ENCODE data around the gene PRKCE. TPM values are rescaled to one million over a fixed set of nuclear protein-coding genes. Genes with fewer than 3 reads are reported as not detected.

The PRKCE gene
- total RNA-seq, 5 donors from 2014 or later (not counting 1 experiment from before 2014, with no cell fraction given), result 16.5 to 29.8 (median 23.4) TPM

DNA sequence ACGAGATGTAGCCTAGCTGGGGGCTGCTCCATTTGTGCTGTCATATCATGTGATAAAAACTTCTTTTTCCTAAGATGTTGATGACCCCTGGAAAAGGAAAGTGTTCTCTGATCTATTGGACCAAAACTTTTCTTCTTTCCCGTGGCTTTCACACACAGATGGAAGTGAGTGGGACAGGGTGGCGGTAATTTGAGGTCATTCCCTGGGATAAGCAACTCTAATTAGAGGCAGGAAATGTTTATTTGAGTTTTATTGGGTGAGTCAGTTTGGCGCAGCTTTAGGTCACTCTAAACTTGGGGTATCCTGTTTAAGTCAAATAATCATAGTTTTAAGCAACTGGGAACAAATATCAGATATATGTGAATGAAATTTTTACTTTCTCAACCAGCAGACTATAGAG, 424.8 kb downstream of the PRKCE start:
- no peak overlapping the region for H3K4me3 ChIP-seq (ENCODE audit: control insufficient read depth in 1 of 2, extremely low read depth in 1 of 2, low read length in 1 of 2)
- ATAC-seq (replicated peaks in 1 of 4) (no peak), DNase-seq (no peak)
- no peaks in the 10 kb centered on the region for H3K27me3 Mint-ChIP-seq
- no peak overlapping the region for H3K27ac Mint-ChIP-seq
- peaks cover 0 to 5% (median 0%) of the 10 kb centered on the region in 3 donors for H3K4me1 Mint-ChIP-seq
- H3K9me3 Mint-ChIP-seq, result no peaks in the 10 kb centered on the region
- H3K4me1 ChIP-seq (ENCODE audit: control insufficient read depth in 1 of 2, extremely low read depth in 1 of 2, insufficient read depth in 2 of 2, low read length in 2 of 2), result no peaks in the 10 kb centered on the region
- no peak overlapping the region for H3K27ac ChIP-seq (ENCODE audit: low read length)
- no peaks in the 10 kb centered on the region for H3K36me3 ChIP-seq (ENCODE audit: control insufficient read depth in 2 of 2, extremely low read depth in 1 of 2, insufficient read depth in 1 of 2, low read length in 1 of 2)
- CTCF ChIA-PET, result no interaction called here
- 100% methylated on average over 1 of the region's 4 CpGs for WGBS (ENCODE audit: insufficient coverage)
- H3K9me3 ChIP-seq, result no peaks in the 10 kb centered on the region
- H3K36me3 Mint-ChIP-seq, result peaks cover 20% of the 10 kb centered on the region
- H3K4me3 Mint-ChIP-seq, result no peak overlapping the region
- POLR2A ChIA-PET, result no interaction called here
- no peaks in the 10 kb centered on the region for H3K27me3 ChIP-seq (replicated peaks in 1 of 2; ENCODE audit: control insufficient read depth in 2 of 2, extremely low read depth in 1 of 2, insufficient read depth in 2 of 2, low read length in 1 of 2)

DNA sequence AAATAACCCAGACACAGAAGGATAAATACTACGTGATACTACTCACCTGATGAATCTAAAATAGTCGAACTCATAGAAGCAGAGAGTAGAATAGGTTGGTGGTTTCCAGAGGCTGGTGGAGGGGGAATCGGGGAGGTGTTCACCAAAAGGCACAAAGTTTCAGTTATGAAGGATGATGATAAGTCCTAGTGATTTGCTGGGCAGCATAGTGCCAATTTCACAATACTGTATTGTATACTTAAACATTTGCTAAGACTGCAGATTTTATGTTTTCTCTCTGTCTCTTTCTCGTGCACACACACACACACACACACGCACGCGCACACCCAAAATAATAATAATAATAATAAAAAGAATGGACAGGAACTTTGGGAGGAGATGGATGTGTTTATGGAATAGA, 425.4 kb downstream of the PRKCE start:
- peaks cover 0 to 12% (median 2%) of the 10 kb centered on the region in 3 donors for H3K4me1 Mint-ChIP-seq
- no peak for ATAC-seq (replicated peaks in 1 of 4)
- POLR2A ChIA-PET, result no interaction called here
- no peak overlapping the region for H3K4me3 Mint-ChIP-seq
- H3K36me3 Mint-ChIP-seq, result peaks cover 20% of the 10 kb centered on the region
- H3K9me3 ChIP-seq, result no peaks in the 10 kb centered on the region
- no peak for DNase-seq
- H3K27ac Mint-ChIP-seq, result no peak overlapping the region
- CTCF ChIA-PET, result no interaction called here
- H3K36me3 ChIP-seq (ENCODE audit: control insufficient read depth in 2 of 2, extremely low read depth in 1 of 2, insufficient read depth in 1 of 2, low read length in 1 of 2), result no peaks in the 10 kb centered on the region
- H3K27me3 ChIP-seq (replicated peaks in 1 of 2; ENCODE audit: control insufficient read depth in 2 of 2, extremely low read depth in 1 of 2, insufficient read depth in 2 of 2, low read length in 1 of 2), result no peaks in the 10 kb centered on the region
- no peaks in the 10 kb centered on the region for H3K9me3 Mint-ChIP-seq
- no peak overlapping the region for H3K27ac ChIP-seq (ENCODE audit: low read length)
- H3K27me3 Mint-ChIP-seq, result no peaks in the 10 kb centered on the region
- H3K4me3 ChIP-seq (ENCODE audit: control insufficient read depth in 1 of 2, extremely low read depth in 1 of 2, low read length in 1 of 2), result no peak overlapping the region
- H3K4me1 ChIP-seq (ENCODE audit: control insufficient read depth in 1 of 2, extremely low read depth in 1 of 2, insufficient read depth in 2 of 2, low read length in 2 of 2), result no peaks in the 10 kb centered on the region
- WGBS (ENCODE audit: insufficient coverage), result no CpG with 5 or more reads among the region's 7 CpGs

DNA sequence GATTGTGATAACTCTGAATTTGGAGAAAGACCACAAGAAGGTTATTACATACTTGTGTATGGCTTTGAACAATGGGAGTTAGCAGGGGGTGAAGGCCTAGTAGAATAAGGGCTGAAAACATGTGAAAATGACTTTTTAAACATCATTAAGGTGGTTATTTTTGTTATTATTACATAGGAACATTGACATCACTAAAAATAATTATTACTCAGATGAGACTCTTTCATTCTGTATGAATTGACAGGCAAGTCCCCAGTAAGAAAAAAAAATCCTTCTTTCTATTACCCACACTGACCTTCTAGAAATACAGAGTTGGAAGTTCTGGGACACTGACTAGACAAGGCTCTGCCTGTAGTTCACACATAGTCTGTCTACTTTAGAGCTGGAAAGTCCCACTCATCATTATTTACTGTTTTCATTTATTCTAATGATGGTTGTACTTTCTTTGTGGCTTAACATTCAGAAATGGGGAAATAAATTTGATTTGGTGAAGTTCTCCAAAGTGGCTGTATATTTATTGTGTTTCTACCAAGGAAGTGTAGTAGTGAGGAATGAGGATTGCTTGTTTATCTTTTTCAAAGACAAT, 426.1 kb downstream of the PRKCE start:
- no peak for ATAC-seq (replicated peaks in 1 of 4)
- Histone ChIP-seq H3K9me3 (no peaks in the 10 kb centered on the region), H3K4me3 (ENCODE audit: control insufficient read depth in 1 of 2, extremely low read depth in 1 of 2, low read length in 1 of 2) (no peak overlapping the region), H3K4me1 (ENCODE audit: control insufficient read depth in 1 of 2, extremely low read depth in 1 of 2, insufficient read depth in 2 of 2, low read length in 2 of 2) (no peaks in the 10 kb centered on the region), H3K36me3 (ENCODE audit: control insufficient read depth in 2 of 2, extremely low read depth in 1 of 2, insufficient read depth in 1 of 2, low read length in 1 of 2) (no peaks in the 10 kb centered on the region), H3K27ac (ENCODE audit: low read length) (no peak overlapping the region), H3K27me3 (replicated peaks in 1 of 2; ENCODE audit: control insufficient read depth in 2 of 2, extremely low read depth in 1 of 2, insufficient read depth in 2 of 2, low read length in 1 of 2) (no peaks in the 10 kb centered on the region)
- DNase-seq, result no peak
- ChIA-PET POLR2A (no interaction called here), CTCF (no interaction called here)
- Mint-ChIP-seq H3K36me3 (peaks cover 19% of the 10 kb centered on the region), H3K4me3 (no peak overlapping the region), H3K4me1 (peaks cover 7 to 19% (median 9%) of the 10 kb centered on the region in 3 donors), H3K27ac (no peak overlapping the region), H3K27me3 (no peaks in the 10 kb centered on the region), H3K9me3 (no peaks in the 10 kb centered on the region)

DNA sequence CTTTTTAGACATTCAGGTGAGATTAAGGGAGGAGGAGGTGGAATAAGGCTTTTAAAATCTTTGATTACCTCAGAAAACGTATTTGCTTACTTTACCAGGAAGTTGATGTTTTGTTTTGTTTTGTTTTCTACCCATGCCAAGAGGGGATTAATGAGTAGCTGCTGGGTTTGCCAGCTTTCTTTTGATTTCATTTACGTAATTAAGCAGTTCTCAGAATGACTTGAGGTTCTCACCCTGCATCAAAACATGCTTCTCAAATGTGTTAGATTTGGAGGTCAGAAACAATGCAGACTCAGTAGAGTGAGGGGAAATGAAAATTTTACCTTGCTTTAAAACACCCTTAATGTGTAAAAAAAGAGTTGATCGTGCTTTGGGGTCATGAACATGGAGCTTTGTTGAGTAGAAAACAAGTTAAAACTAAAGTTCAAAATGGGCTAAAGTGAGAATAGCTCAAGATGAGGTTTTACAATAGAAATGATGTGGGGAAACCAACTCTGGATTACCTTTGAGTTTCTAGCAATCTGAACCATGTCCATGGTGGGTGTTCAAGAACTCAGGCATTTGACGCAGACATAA, 428.6 kb downstream of the PRKCE start:
- H3K27me3 Mint-ChIP-seq, result no peaks in the 10 kb centered on the region
- ChIA-PET CTCF (interaction anchor here in 1 of 2 donors (0.5 kb wide), 1 partner anchor 1337 kb away, joined by 3 read pairs; no protein-coding TSS in a partner anchor), POLR2A (interaction anchor here in 1 of 2 donors (0.6 kb wide), 1 partner anchor 39 kb away, joined by 3 read pairs; no protein-coding TSS in a partner anchor)
- H3K9me3 Mint-ChIP-seq, result no peaks in the 10 kb centered on the region
- H3K4me3 ChIP-seq (ENCODE audit: control insufficient read depth in 1 of 2, extremely low read depth in 1 of 2, low read length in 1 of 2), result no peak overlapping the region
- no peaks in the 10 kb centered on the region for H3K9me3 ChIP-seq
- H3K4me3 Mint-ChIP-seq, result no peak overlapping the region
- H3K27ac ChIP-seq (ENCODE audit: low read length), result no peak overlapping the region
- H3K4me1 ChIP-seq (ENCODE audit: control insufficient read depth in 1 of 2, extremely low read depth in 1 of 2, insufficient read depth in 2 of 2, low read length in 2 of 2), result no peaks in the 10 kb centered on the region
- no peak overlapping the region for H3K27ac Mint-ChIP-seq
- peaks cover 12% of the 10 kb centered on the region for H3K36me3 Mint-ChIP-seq
- peaks cover 8 to 15% (median 9%) of the 10 kb centered on the region in 3 donors for H3K4me1 Mint-ChIP-seq
- DNase-seq, result no peak
- WGBS (ENCODE audit: insufficient coverage), result 70% methylated on average over 2 of the region's 4 CpGs
- H3K36me3 ChIP-seq (ENCODE audit: control insufficient read depth in 2 of 2, extremely low read depth in 1 of 2, insufficient read depth in 1 of 2, low read length in 1 of 2), result no peaks in the 10 kb centered on the region
- ATAC-seq (replicated peaks in 1 of 4), result no peak
- H3K27me3 ChIP-seq (replicated peaks in 1 of 2; ENCODE audit: control insufficient read depth in 2 of 2, extremely low read depth in 1 of 2, insufficient read depth in 2 of 2, low read length in 1 of 2), result no peaks in the 10 kb centered on the region

DNA sequence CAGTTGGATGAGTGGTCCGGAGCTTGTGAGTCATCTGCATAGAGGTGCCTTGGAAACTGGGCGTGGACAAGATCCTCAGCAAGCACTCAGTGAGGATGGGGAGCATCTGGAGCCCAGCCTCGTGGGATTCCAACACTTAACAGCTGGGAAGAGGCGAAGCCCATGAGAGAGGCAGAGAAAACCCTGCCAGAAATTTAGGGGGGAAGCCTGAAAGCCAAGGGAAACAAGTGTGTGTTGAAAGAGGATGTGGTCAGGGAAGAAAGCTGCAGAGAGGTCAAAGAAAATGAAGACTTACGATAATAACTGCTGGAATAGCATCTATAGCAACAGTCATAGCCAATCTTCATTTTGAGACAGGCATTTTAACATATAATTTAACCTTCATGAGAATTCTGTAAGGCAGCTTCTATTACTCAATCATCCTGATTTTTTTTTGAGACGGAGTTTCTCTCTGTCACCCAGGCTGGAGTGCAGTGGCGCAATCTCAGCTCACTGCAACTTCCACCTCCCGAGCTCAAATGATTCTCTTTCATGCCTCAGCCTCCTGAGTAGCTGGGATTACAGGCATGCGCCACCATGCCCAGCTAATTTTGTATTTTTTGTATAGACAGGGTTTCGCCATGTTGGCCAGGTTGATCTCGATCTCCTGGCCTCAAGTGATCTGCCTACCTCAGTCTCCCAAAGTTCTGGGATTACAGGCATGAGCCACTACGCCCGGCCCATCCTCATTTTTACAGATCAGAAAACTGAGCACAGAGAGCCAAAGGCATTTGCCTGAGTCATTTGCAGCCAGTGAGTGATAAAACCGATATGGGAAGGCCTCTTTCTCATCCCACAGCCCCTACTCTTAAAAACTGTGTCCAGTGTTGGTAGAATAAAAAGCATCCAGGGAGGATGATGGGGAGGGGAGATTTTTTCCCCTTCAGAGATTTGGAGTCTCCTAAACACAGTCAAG, 431.3 kb downstream of the PRKCE start:
- ChIA-PET POLR2A (no interaction called here), CTCF (interaction anchor here in 1 of 2 donors (0.6 kb wide), 2 partner anchors 19 to 256 kb away, joined by 4 read pairs; no protein-coding TSS in a partner anchor)
- Mint-ChIP-seq H3K9me3 (no peaks in the 10 kb centered on the region), H3K4me1 (peaks cover 8 to 15% (median 9%) of the 10 kb centered on the region in 3 donors), H3K27ac (no peak overlapping the region), H3K36me3 (peaks cover 33% of the 10 kb centered on the region), H3K27me3 (no peaks in the 10 kb centered on the region), H3K4me3 (no peak overlapping the region)
- Histone ChIP-seq H3K27ac (ENCODE audit: low read length) (no peak overlapping the region), H3K27me3 (replicated peaks in 1 of 2; ENCODE audit: control insufficient read depth in 2 of 2, extremely low read depth in 1 of 2, insufficient read depth in 2 of 2, low read length in 1 of 2) (no peaks in the 10 kb centered on the region), H3K9me3 (no peaks in the 10 kb centered on the region), H3K36me3 (ENCODE audit: control insufficient read depth in 2 of 2, extremely low read depth in 1 of 2, insufficient read depth in 1 of 2, low read length in 1 of 2) (no peaks in the 10 kb centered on the region), H3K4me1 (ENCODE audit: control insufficient read depth in 1 of 2, extremely low read depth in 1 of 2, insufficient read depth in 2 of 2, low read length in 2 of 2) (no peaks in the 10 kb centered on the region), H3K4me3 (ENCODE audit: control insufficient read depth in 1 of 2, extremely low read depth in 1 of 2, low read length in 1 of 2) (no peak overlapping the region)
- DNase-seq (no peak), ATAC-seq (replicated peaks in 1 of 4) (no peak)
- WGBS (ENCODE audit: insufficient coverage), result 85% methylated on average over 5 of the region's 14 CpGs

DNA sequence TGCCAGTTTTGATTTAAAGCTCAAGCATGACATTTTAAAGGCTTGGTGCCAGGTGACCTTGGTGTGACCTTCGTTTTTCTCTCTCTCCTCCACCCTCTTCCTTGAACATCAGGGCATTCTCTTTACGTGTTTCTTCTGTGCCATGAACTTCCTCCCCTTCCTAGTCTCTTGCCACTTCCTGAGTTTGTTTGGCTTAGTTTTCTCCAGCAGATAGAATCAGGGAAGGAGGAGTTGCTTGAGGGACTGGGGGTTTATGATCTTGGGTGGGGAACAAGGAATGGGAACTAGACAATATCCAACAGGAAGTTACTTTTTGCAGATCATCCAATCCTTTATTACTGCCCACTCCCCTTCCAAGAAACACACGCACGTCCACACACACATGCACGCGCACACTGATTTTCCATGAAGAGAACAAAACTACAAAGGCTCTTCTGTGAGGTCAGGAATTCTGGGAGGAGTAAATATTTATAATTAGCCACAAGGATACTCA, 435.1 kb downstream of the PRKCE start:
- H3K9me3 ChIP-seq, result no peaks in the 10 kb centered on the region
- CTCF ChIA-PET, result no interaction called here
- WGBS (ENCODE audit: insufficient coverage), result no CpG with 5 or more reads among the region's 6 CpGs
- Mint-ChIP-seq H3K27me3 (no peaks in the 10 kb centered on the region), H3K27ac (no peak overlapping the region), H3K36me3 (peaks cover 40% of the 10 kb centered on the region), H3K9me3 (no peaks in the 10 kb centered on the region), H3K4me3 (no peak overlapping the region), H3K4me1 (peaks cover 7 to 10% (median 8%) of the 10 kb centered on the region in 3 donors)
- H3K27ac ChIP-seq (ENCODE audit: low read length), result no peak overlapping the region
- ATAC-seq (replicated peaks in 1 of 4) (no peak), DNase-seq (no peak)
- H3K4me3 ChIP-seq (ENCODE audit: control insufficient read depth in 1 of 2, extremely low read depth in 1 of 2, low read length in 1 of 2), result no peak overlapping the region
- no peaks in the 10 kb centered on the region for H3K27me3 ChIP-seq (replicated peaks in 1 of 2; ENCODE audit: control insufficient read depth in 2 of 2, extremely low read depth in 1 of 2, insufficient read depth in 2 of 2, low read length in 1 of 2)
- H3K36me3 ChIP-seq (ENCODE audit: control insufficient read depth in 2 of 2, extremely low read depth in 1 of 2, insufficient read depth in 1 of 2, low read length in 1 of 2), result peaks cover 0 to 3% of the 10 kb centered on the region in 2 donors
- POLR2A ChIA-PET, result no interaction called here
- no peaks in the 10 kb centered on the region for H3K4me1 ChIP-seq (ENCODE audit: control insufficient read depth in 1 of 2, extremely low read depth in 1 of 2, insufficient read depth in 2 of 2, low read length in 2 of 2)
